CD1c-positive myeloid dendritic cell (primary cell): ENCODE measurements around the gene FBLIM1.

Experiments used
- DNase-seq: peaks from one replicate; pipeline ENCODE4 v3.0.0-alpha.2; 2016; ENCODE audit errors: extremely low spot score

FBLIM1 gene

GRCh38 chr1:15731735-15732685, 26.6 kb upstream of the FBLIM1 start:
- no peak for DNase-seq

- DNase-seq, result no peak
Measured at GRCh38 chr1:15732686-15733081, 25.9 kb upstream of the FBLIM1 start.

GRCh38 chr1:15733218-15733725, 25.3 kb upstream of the FBLIM1 start:
- no peak for DNase-seq

- DNase-seq, result no peak
Measured at GRCh38 chr1:15733726-15734226, 24.8 kb upstream of the FBLIM1 start.

- no peak for DNase-seq
Measured at GRCh38 chr1:15734296-15734695, 24.3 kb upstream of the FBLIM1 start.

- DNase-seq, result no peak
Measured at GRCh38 chr1:15734901-15735300, 23.7 kb upstream of the FBLIM1 start.

GRCh38 chr1:15735304-15736037, 23.1 kb upstream of the FBLIM1 start:
- no peak for DNase-seq

GRCh38 chr1:15736038-15736891, 22.3 kb upstream of the FBLIM1 start, which contains the start of gene SLC25A34:
SLC25A34 (plus strand) TSS chr1:15736258; CDS start chr1:15736486, 228 bp downstream.
- no peak for DNase-seq

GRCh38 chr1:15736892-15737261, 21.7 kb upstream of the FBLIM1 start:
- no peak for DNase-seq

- DNase-seq, result no peak
Measured at GRCh38 chr1:15737324-15738319, 21.0 kb upstream of the FBLIM1 start.

- DNase-seq, result no peak
Measured at GRCh38 chr1:15738416-15739113, 20.0 kb upstream of the FBLIM1 start.

GRCh38 chr1:15739259-15739658, 19.3 kb upstream of the FBLIM1 start:
- DNase-seq, result no peak

GRCh38 chr1:15739745-15740144, 18.9 kb upstream of the FBLIM1 start:
- no peak for DNase-seq

GRCh38 chr1:15740924-15741850, 17.4 kb upstream of the FBLIM1 start:
- DNase-seq, result peak; percentile 53

GRCh38 chr1:15742339-15742801, 16.2 kb upstream of the FBLIM1 start, which contains the start of gene TMEM82:
TMEM82 (plus strand) TSS chr1:15742499; CDS start chr1:15742560, 61 bp downstream.
- no peak for DNase-seq

GRCh38 chr1:15744122-15744679, 14.4 kb upstream of the FBLIM1 start:
- no peak for DNase-seq

- DNase-seq, result no peak
Measured at GRCh38 chr1:15747378-15747777, 11.2 kb upstream of the FBLIM1 start.

- DNase-seq, result no peak
Measured at GRCh38 chr1:15748264-15748663, 10.3 kb upstream of the FBLIM1 start.
